Cardiac atrium fibroblast (primary cell): ENCODE results near the gene EIF4G2. TPM values are rescaled to one million over a fixed set of nuclear protein-coding genes. Genes with fewer than 3 reads are reported as not detected.

ENCODE experiments used
- total RNA-seq: library from RNA; depleted of rRNA; stranded (reverse); fragments of >200 nt; gene quantifications from 2 replicates; pipeline ENCODE4 v1.2.3, GENCODE V29; 2015

The EIF4G2 gene
- total RNA-seq = 446 and 495 TPM in 2 replicates

GRCh38 chr11:10808553-10809372, at the start of gene EIF4G2:
EIF4G2 (minus strand) TSS chr11:10808926.

GRCh38 chr11:10857709-10858438, 49.1 kb upstream of the EIF4G2 start, which contains the start of gene ZBED5:
ZBED5 (minus strand) TSS chr11:10858053; CDS start chr11:10854945, 3,108 bp downstream.

GRCh38 chr11:10750838-10751580, 57.7 kb downstream of the EIF4G2 start, which contains the start of gene CTR9:
CTR9 (plus strand) TSS chr11:10751246; CDS start chr11:10751413, 167 bp downstream.

Other genes starting within 250 kb of the EIF4G2 start
- gene LYVE1, start 240.3 kb downstream of the EIF4G2 start, total RNA-seq = 0.36 and 1.1 TPM in 2 replicates
- 3.1 and 4.0 TPM in 2 replicates for gene IRAG1, start 115.2 kb downstream of the EIF4G2 start, total RNA-seq
- gene CTR9, start 57.7 kb downstream of the EIF4G2 start, total RNA-seq = 12.3 and 23.0 TPM in 2 replicates
- 11.8 and 19.7 TPM in 2 replicates for gene ZBED5, start 49.1 kb upstream of the EIF4G2 start, total RNA-seq